GM21390 (cell line): ENCODE data around the gene PLXDC1.
"Not testable (repeated sequence)": the region's sequence is repeated elsewhere in the genome, so short reads cannot be mapped to it uniquely, and the experiment has no call there.

Experiments
- ATAC-seq: cut with Tn5 transposase; IDR thresholded peaks from one replicate; pipeline ENCODE4 v1.9.1; 2021; ENCODE audit not compliant: unreplicated experiment

The PLXDC1 gene

GRCh38 chr17:39183045-39183444 is 31.6 kb upstream of the PLXDC1 start:
- ATAC-seq = no peak

- ATAC-seq = no peak
These were observed 29.9 kb upstream of the PLXDC1 start for GRCh38 chr17:39181303-39181702.

DNA sequence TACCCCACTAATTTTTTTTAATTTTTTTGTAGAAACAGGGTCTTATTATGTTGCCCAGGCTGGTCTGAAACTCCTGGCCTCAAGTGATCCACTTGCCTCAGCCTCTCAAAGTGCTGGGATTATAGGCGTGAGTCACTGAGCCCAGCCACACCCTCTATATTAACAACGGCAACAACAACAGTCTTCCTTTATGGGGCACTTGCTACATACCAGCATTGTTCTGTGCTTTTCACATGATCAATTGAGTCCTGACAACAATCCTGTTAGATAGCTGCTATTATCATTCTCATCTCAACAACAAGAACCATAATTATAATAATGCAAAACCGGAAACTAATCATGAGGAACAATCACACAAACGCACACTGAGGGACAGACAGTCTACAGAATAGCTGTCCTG is 27.1 kb upstream of the PLXDC1 start:
- no peak for ATAC-seq

DNA sequence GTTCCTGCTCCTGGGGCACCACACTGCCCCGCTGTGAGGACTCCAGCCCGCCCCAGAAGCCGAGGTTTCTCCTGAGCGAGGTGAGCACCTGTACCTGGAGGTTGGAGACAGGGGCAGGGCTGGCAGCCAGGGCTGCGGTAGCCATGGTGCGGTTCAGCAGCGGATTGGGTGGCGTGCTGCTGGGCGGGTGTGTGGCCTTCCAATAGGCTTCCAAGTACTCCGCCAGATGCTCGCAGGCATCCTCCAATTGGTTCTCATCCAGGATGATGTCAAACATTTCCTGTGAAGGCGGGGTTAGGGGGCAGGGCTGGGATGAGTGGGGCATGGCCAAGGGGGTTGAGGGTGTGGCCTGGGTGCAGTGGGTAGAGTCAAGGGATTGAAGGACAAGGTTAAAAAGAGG is 25.8 kb upstream of the PLXDC1 start:
- no peak for ATAC-seq

GRCh38 chr17:39175695-39176093 is 24.3 kb upstream of the PLXDC1 start:
- no peak for ATAC-seq

- no peak for ATAC-seq
These were observed 23.7 kb upstream of the PLXDC1 start for GRCh38 chr17:39174920-39175694.

DNA sequence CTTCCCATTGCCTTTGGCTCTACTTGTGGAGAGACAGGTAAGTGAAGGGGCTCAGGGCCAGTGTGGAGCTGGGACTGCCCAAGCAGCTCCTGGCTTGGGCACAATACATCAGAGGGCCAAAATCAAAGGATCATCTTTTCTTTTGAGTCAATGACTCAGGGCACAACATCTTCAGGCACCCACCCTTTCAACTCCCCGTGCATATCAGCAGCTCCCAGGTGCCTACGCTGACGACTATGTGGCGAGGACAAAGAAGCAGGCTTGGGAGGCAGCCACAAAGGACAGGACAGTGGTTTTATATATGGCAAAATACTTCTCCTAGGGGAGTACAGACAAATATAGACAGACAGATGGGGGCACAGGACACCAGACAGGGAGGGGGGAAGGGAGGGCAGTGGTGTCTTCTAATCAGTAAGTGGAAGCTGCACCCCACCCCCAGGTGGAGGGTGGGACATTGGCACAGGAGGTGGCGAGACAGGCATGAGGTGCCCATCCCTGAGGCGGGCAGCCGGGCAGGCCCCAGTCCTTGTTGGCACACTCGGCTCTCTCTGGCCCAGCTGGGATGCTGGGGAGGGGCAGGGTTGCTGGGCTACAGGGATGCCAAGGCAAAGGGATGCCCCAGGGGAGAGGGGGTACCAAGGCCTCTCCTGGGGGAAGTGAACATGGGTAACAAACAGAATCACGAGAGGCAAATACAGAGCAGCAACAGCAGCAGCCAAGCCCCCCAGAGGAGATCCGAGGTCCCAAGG is 22.3 kb upstream of the PLXDC1 start:
- ATAC-seq = no peak

DNA sequence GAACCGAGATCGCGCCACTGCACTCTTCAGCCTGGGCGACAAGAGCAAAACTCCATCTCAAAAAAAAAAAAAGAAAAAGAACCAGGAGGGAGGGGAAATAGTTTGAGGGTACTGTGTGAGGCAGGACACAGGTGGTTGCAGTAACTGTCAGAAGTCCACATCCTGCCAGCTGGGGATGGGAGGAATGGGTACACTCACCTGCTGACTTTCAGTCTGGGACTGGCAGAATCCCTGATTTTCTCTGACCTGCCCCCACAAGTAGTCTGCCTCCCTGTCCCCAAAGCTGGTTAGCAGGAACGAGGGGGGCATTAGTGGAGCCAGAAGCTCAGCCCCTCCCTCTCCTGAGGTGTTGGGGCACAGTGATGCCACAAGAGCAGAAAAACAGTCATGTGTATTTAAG is 21.6 kb upstream of the PLXDC1 start:
- ATAC-seq = no peak

DNA sequence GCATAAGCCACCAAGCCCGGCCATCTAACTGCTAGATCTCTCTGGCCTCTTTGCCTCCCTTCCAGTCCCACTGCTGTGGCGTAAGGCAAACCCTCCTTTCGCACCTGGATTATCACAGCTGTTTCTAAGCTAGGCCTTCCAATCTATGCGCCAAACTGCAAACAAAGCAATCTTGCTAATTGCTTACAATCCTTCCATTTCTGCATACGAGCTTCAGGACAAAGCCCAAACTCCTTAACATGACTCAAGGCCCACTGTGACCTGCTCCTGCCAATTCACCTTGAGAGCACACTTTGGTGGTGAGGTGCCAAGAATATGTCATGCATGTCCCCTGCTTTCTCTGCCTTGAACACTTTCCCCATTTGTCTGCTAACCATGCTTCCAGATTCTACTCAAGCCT is 20.5 kb upstream of the PLXDC1 start:
- ATAC-seq = no peak

GRCh38 chr17:39170558-39170957 is 19.1 kb upstream of the PLXDC1 start:
- no peak for ATAC-seq

GRCh38 chr17:39170109-39170508 is 18.7 kb upstream of the PLXDC1 start:
- no peak for ATAC-seq

DNA sequence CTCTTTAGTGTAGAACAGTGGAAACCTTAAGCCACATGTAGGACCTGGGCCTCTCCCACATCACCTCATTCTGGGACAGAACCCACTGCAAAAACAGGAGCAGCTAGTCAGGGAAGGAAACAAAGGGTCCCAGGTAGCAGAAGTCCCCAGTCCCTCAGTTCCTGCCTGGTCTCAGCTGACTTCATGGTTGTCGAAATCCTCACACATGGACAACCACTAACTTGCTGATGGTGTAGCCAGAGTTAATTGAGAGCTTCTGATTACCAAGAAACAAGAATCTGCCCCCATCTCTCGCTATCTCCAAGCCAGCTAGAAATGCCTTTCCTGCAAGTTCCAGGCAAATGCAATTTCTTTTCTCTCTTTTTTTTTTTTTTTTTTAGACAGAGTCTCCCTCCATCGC is 18.1 kb upstream of the PLXDC1 start:
- no peak for ATAC-seq

DNA sequence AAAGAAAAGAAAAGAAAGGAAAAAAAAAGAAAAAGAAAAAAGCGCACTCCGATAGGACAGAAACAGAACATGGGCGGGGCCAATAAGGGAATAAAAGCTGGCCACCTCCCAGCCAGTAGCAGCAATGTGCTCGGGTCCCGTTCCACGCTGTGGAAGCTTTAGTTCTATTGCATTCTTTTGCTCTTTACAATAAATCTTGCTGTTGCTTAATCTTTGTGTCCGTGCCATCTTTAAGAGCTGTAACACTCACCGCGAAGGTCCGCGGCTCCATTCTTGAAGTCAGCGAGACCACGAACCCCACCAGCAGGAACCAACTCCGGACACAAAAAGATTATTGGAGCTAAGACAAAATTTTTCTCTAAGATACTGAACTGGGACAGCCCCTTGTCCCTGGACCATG is 17.7 kb upstream of the PLXDC1 start:
- no peak for ATAC-seq

GRCh38 chr17:39168503-39168902 is 17.1 kb upstream of the PLXDC1 start:
- not testable (repeated sequence) for ATAC-seq

DNA sequence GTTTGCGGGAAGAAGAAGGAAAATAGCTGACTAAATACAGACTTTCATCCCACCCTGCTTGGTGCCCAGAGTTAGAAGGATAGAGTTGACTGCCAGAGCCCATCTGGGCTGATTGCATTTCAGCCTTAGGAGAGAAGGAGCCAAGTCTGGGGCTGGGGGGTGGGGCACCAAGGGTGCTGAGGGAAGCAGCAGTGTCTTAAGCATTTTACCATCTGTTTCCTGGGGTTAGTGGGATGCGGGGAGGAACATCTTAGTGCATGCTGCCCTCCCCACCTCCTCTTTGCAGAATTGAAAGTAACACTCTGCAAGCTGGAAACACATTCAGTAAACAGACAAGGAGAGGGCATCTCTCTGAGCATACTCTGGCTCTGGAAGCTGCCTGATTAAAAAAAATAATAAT is 16.0 kb upstream of the PLXDC1 start:
- ATAC-seq = no peak

GRCh38 chr17:39166437-39167335 is 15.2 kb upstream of the PLXDC1 start:
- no peak for ATAC-seq

DNA sequence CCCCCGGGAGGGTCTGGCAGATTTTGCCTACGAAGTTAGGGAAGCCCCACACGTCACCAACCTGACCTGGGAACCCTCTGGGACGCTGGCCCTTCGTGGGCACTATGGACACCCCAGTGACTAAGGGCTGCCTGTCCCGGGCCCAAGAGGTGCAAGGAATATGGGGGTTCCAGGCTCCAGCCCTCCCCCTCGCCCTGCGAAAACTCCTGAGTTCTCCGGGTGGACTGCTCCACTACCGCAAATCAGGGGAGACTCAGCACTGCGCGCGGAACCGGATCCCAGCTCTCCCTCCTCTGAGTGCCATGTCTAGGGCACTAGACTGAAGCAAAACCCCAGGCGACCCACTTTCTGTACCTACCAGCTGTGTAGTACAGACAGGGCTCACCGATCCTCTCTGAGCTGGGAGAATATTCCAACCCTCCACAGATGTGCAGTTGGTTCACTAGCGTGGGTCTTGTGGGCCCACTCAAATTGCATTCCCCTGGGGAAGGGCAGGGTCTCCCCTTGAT is 14.5 kb upstream of the PLXDC1 start, which contains the start of gene ARL5C:
ARL5C (minus strand) TSS at position 321 of the 509 bp plus-strand sequence. CDS start 401 bp downstream, outside the sequence.
- no peak for ATAC-seq

- no peak for ATAC-seq
These were observed 13.9 kb upstream of the PLXDC1 start for GRCh38 chr17:39165178-39165840.

GRCh38 chr17:39164675-39165143 is 13.3 kb upstream of the PLXDC1 start:
- no peak for ATAC-seq

- no peak for ATAC-seq
These were observed 10.5 kb upstream of the PLXDC1 start for GRCh38 chr17:39161962-39162361.
